Activated T-helper 1 cell treated with anti-CD3 and anti-CD28 coated beads, Interleukin-2, amount 50 U/mL, for 16 hours (primary cell): Measurements from ENCODE around the gene CSGALNACT2.

Source experiments
- DNase-seq, 2 donors: peaks; one replicate each; pipeline ENCODE4 v3.0.0-alpha.2; 2020; ENCODE audit warnings: low read depth in 1 of 2, low spot score in 1 of 2

Gene CSGALNACT2

GRCh38 chr10:43112608-43112961, 25.7 kb upstream of the CSGALNACT2 start:
- DNase-seq = no peak

DNA sequence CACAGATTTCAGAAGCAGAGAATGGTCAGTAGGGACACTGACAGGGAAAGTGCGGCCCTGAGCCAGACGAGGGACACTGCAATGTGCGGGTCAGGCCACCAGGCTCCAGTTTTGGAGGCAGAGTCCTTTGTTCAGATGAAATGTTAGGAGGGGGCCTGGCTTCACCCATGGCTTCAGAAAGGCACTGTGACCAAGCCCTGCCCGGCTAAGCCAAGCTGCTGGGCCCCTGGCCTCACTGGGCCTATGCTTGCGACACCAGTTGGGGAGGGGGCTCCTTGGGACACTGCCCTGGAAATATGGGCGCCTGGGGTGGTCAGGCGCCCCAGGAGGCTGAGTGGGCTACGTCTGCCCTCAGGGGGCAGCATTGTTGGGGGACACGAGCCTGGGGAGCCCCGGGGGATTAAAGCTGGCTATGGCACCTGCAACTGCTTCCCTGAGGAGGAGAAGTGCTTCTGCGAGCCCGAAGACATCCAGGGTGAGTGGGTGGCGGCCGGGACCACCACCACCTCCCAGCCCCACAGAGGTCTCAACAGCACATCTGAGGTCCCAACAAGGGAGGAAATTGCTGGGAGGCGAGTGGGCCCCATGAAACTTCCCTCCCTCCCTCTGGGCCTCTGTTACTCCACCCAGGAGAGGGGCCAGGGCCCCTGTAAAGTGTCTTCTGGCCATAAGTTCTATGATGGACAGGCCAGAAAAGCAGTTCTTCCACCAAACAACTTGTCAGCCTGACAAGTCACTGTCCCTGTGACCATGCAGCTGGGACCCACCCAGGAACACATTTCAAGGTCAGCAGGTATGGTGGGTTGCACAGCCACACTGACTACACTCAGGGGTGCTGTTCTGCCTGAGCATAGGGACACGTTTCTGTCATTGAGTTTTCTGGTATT, 24.8 kb upstream of the CSGALNACT2 start:
- no peak for DNase-seq

DNA sequence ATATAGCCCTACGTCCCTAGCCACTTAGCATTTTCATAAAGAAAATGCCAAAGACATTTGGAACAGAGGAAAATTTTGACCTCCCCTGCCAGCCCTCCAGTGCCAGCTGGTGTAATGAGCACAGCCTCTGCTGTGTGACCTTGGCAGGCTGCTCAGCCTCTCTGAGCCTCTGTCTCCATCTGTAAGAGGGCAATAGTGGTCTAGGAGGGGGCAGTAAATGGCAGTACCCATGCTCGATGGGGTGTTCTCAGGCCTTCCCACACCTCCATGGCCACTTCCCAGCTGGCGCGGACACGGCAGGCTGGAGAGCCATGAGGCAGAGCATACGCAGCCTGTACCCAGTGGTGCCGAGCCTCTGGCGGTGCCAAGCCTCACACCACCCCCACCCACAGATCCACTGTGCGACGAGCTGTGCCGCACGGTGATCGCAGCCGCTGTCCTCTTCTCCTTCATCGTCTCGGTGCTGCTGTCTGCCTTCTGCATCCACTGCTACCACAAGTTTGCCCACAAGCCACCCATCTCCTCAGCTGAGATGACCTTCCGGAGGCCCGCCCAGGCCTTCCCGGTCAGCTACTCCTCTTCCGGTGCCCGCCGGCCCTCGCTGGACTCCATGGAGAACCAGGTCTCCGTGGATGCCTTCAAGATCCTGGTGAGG, 24.0 kb upstream of the CSGALNACT2 start:
- no peak for DNase-seq

GRCh38 chr10:43114743-43115611, 23.3 kb upstream of the CSGALNACT2 start:
- DNase-seq = no peak

GRCh38 chr10:43115881-43116595, 22.2 kb upstream of the CSGALNACT2 start:
- DNase-seq = no peak

DNA sequence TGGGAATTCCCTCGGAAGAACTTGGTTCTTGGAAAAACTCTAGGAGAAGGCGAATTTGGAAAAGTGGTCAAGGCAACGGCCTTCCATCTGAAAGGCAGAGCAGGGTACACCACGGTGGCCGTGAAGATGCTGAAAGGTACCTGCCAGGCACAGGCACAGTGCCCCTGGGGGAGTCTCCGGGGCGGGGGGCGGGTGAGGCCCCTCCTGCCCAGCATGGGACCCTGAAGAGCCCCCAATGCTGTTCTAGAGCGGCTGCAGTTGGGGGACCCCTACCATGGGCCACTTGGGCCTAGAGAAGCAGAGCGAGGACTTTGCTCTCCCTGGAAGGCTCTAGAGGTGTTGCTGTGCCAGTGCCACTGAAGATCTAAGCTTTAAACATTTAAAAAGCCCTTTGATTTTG, 21.6 kb upstream of the CSGALNACT2 start:
- DNase-seq = no peak

GRCh38 chr10:43117031-43117776, 21.0 kb upstream of the CSGALNACT2 start:
- DNase-seq = no peak

- DNase-seq = no peak
Observed at GRCh38 chr10:43117777-43118583, 20.3 kb upstream of the CSGALNACT2 start.

GRCh38 chr10:43118631-43119415, 19.4 kb upstream of the CSGALNACT2 start:
- no peak for DNase-seq

DNA sequence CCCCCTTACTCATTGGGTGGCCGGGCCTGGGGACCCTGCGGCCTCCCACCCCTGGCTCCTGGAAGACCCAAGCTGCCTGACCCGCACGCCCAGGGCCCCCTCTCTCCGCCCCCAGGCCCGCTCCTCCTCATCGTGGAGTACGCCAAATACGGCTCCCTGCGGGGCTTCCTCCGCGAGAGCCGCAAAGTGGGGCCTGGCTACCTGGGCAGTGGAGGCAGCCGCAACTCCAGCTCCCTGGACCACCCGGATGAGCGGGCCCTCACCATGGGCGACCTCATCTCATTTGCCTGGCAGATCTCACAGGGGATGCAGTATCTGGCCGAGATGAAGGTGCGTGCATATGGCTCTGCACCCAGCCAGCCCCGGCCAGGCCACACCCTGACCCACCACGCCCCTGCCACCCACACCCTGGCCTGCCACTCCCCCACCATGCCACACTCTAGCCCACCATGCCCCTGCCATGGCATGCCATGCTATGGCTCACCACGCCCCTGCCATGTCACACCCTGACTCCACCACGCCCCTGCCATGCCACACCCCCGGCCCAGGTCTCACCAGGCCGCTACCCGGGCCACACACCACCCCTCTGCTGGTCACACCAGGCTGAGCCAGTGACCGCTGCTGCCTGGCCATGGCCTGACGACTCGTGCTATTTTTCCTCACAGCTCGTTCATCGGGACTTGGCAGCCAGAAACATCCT, 18.7 kb upstream of the CSGALNACT2 start:
- DNase-seq = no peak

GRCh38 chr10:43120116-43120928, 17.9 kb upstream of the CSGALNACT2 start:
- no peak for DNase-seq

DNA sequence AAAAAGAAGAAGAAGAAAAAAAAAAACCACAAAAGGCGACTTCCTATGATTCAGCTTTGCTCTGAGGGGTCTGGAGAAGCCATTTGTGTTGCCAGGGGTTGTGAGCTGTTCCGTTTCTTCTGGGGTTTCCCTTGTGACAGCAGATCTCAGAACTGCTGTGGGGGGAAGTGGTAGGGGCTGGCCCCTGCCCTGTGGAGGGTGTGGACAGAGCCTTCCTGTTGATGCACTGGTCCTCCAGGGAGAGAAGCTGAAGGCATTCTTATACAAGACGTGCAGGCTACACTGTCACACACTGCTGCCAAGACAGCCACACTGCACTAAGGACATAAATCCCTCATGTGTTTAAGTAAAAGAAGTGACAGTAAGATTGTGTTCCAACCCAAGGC, 17.3 kb upstream of the CSGALNACT2 start:
- peak in 1 of 2 donors; percentile 20 for DNase-seq

DNA sequence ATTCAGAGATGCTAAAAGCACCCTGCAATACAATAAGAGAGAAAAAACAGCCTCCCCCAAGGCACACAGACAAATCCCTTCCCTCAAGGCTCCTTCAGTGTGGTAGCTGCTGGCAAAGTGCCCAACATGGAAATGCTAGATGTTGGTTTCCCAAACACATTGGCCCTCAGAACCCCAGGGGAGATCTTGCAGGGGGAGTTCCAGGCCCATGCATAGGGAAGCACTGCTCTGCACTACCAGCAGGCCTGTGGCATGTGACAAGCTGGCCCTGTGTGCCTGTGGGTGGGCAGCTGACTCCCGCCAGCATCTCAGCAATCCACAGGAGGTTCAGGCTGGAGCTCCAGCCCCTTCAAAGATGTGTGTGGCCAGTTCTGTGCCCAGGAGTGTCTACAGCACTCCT, 16.8 kb upstream of the CSGALNACT2 start:
- no peak for DNase-seq

DNA sequence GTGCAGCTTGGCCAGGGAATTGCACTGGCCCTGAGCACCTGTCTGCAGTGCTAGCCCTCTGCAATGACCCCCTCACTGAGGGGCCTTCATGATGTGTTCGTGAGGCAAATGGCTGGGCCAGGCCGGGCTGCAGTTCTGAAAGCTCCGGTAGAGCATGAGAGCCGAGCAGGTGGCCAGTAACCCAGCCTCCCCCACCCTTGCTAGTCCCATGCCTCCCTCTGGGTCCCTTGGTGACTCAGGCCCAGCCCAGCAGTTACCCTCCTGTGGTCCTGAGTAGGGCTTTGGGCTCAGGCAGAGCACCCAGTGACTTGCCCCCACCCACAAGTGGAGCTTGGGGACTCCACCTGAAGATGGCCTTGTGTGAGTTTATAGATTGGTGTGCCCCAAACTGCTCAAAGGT, 16.1 kb upstream of the CSGALNACT2 start:
- no peak for DNase-seq

DNA sequence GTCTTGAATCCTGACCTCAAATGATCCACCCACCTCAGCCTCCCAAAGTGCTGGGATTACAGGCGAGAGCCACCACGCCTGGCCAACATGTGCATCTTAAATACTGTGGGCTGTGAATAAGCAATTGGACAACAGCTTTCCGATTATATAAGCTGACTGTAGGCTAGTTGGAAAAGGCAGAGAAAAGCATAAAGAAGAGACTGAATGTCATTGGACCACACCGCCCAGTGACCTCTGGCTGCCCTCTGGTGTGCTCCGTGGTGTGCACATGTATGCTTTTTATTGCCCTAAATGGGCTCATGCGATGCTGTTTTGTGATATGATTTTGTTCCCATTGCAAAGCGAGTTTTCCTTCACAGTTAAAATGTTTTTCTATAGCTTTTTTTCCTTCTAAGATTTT, 15.4 kb upstream of the CSGALNACT2 start:
- DNase-seq = no peak

- no peak for DNase-seq
Observed at GRCh38 chr10:43123361-43124093, 14.7 kb upstream of the CSGALNACT2 start.

- DNase-seq = no peak
Observed at GRCh38 chr10:43124094-43124521, 14.1 kb upstream of the CSGALNACT2 start.
